GM18951 (cell line): Measurements from ENCODE around the gene CUBN.
"Not testable (repeated sequence)": the region's sequence is repeated elsewhere in the genome, so short reads cannot be mapped to it uniquely, and the experiment has no call there.

Experiments used
- POLR2A ChIP-seq: IDR thresholded peaks from 4 replicates; pipeline ENCODE4 v1.6.1; 2011; ENCODE audit warnings: mild to moderate bottlenecking; ENCODE audit not compliant: insufficient read length, insufficient read depth; ENCODE audit errors: extremely low read depth
- in situ Hi-C: fragments of 300-500 bp; cut with MboI; formaldehyde crosslinking; loops from one replicate; pipeline ENCODE4 v1.12.0; 2022; ENCODE audit warnings: low sequenced_read_pairs, mixed read lengths, inconsistent platforms; ENCODE audit not compliant: unreplicated experiment

CUBN gene

DNA sequence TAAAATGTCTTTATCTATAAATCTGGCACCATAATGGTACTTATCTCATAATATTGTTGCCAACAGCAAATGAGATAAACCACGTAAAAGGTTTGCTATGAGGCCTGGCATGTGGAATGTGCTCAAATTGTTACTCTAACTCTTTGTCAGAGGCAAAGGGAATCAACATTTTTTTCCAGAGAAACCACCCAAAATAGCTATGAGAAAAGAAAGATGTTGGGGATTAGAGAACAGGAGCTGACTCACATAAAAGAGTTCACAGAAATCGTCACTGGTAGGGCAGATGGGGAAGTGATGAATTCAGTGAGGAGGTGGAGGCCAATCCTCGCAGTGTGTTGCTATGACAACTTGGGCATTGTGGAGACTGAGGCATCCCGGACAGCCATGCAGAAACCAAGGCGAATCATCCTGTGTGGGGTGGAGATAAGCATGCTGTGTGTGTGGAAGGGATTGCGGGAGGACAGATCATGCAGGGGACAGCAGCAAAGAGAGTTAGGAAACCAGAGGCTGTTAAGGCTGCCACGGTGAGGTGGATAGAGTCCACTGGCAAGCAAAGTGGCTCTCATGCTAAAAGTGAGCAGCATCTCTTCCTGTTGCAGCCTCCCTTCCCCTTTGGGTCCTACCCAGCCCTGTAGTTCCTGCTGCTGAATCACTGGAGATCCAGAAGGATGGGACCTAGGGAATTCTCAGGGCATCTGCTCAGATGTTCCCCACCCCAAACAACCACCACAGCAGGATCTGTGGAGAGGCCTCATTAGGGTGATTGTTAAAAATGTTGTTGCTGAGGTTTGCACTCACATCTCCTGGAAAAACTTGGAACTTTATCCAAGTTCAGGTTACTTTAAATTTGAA, 103.9 kb downstream of the CUBN start:
- TF ChIP-seq POLR2A: no peak
- in situ Hi-C loops: no loop called here

GRCh38 chr10:17024461-17024860, 105.2 kb downstream of the CUBN start:
- no peak for TF ChIP-seq POLR2A
- in situ Hi-C loops: no loop called here

- in situ Hi-C loops: no loop called here
- no peak for TF ChIP-seq POLR2A
Observed at GRCh38 chr10:17023386-17024298, 106.0 kb downstream of the CUBN start.

- in situ Hi-C loops: no loop called here
- TF ChIP-seq POLR2A: no peak
Observed at GRCh38 chr10:17022896-17023295, 106.7 kb downstream of the CUBN start.

DNA sequence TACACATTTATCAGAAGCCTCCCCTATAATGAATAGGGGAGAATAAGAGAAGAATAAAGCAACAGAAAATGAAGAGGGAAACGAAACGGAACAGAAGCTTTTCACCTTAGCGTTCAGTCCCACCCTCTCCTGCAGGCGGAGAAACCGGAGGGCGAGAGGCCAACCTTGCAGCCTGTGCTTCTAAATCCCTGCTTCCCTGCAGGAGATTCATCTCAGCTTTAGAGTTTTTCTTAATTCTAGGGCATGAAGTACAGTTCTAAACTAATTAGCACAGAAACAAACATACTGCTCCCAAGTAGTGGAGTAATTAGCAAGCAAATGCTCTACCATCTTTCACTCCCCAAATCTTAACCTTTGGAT, 107.2 kb downstream of the CUBN start:
- no peak for TF ChIP-seq POLR2A
- in situ Hi-C loops: no loop called here

DNA sequence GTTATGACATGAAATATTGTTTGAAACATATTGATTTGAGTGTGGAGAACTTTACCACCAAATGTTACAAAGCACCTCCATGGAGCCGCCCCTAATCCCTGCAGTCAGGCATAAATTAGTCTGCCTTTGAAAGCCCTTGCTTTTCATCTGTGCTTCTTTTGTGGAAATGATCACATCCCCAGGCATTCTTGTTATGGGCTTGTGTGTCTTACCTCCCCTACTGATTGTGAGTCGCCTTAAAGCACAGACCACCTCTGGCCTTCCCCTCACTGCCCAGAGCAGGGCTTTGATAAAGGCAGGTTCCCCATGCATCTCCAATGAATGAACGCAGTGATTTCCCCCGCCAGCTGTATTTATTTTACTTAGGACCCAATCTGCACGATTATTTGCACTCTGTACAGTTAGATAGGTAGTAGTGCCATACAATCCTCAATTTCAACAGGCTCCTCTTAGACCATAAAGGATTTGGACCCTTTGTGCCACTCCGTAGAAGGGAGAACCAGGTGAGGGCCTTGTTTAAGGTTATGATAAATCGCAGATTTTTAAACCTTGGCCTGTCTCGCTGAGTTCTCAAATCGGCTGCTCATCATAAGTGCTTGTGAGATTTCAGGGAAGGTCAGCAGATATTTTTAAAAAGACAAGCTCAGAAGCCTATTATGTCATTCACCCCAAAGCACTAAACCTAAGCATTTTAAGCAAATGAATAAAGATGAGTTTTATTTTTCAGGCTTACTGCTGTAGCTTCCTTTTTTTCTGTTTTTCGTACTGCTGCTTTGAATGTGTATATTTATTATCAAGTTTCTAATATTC, 107.8 kb downstream of the CUBN start:
- in situ Hi-C loops: no loop called here

GRCh38 chr10:17019696-17020095, 109.9 kb downstream of the CUBN start:
- TF ChIP-seq POLR2A: no peak

More for the DNA sequence above, 107.8 kb downstream of the CUBN start:
- no peak for TF ChIP-seq POLR2A

DNA sequence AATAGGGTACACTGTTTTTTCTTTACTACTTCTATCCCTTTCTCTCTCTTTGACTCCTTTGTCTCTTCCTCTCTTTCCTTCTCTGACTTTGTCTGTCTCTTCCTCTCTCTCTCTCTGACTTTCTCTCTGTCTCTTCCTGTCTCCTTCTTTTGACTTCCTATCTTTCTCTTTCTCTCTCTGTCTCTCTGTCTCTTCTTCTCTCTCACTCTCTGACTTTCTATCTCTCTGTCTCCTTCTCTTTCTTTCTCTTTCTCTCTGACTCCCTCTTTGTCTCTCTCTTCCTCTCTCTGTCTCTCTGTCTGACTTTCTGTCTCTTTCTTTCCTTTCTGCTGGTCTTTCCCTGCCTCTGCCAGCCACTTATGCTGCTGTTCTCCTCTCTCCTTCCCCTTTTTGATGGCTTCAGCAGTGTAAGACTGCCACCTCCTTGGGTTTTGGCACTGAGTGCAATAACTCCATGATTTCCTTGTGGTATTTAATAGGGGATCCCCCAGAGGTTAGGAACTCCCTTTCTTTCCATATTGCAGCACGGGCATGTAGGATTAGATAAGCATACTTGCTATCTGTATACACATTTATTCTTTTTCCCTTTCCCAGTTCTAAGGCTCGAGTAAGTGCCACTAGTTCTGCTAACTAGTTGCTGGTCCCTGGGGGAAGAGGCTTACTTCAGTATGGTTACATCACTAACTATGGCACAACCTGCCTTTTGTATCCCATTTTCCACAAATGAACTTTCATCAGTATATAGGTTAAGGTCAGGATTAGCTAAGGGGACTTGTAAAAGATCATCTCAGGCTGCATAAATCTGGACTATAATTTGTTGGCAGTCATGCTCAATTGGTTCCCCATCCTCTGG, 116.3 kb downstream of the CUBN start:
- in situ Hi-C loops: not testable (repeated sequence)

More at GRCh38 chr10:17019696-17020095, 109.9 kb downstream of the CUBN start:
- in situ Hi-C loops: no loop called here

GRCh38 chr10:17012731-17013130, 116.9 kb downstream of the CUBN start:
- in situ Hi-C loops: not testable (repeated sequence)

DNA sequence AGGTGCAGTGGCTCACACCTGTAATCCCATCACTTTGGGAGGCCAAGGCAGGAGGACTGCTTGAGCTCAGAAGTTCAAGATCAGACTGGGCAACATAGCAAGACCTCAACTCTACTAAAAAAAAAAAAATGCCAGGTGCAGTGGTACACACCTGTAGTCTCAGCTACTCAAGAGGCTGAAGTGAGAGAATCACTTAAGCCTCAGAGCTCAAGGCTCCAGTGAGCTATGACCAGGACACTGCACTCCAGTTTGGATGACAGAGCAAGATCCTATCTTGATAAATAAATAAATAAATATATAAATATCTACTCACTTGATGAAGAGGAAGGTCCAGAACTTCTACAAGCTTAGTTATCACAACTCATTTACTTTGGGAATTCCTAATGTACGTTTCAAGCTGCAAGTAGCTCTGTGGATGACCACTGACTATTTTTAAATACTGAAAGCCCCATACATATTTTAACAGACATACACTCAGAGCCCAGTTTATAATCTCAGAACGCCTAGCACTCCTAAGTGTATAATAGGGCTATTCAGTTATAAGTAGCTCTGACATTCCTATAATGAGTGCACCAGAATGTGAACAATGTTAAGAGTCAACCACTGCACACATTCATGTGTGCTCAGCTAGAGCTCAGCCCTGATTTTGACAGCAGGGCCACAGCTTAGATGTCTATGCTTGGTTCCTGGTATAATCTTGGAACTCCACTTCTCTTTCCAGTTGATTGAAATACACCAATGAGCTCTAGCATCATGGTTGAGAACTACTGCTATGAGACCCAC, 119.1 kb downstream of the CUBN start:
- in situ Hi-C loops: no loop called here
- no peak for TF ChIP-seq POLR2A

DNA sequence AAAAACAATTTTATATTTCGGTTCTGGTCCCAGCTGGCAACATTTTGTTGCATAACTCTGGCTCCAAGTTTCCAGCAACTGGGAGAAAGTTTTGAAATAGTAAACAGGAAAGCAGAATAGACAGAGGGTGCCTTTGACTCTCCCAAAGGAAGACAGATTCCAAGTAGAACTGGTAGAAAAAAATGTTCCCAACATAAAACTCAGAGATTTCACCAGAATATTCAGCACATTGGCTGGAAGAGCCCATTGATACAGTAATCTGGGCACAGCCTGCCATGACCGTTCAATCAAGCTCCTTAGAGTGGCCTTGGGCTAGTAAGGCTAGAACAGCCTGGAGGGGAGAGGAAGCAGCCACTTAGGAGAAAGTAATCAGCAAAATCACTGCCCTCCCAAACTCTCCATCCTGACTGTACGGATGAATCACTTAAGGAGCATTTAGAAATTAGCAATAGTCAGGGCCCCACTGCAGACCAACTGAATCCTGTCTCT, 120.4 kb downstream of the CUBN start:
- TF ChIP-seq POLR2A: no peak
- in situ Hi-C loops: no loop called here

- TF ChIP-seq POLR2A: no peak
- in situ Hi-C loops: no loop called here
Observed at GRCh38 chr10:17007418-17007770, 122.2 kb downstream of the CUBN start.
